Bronchial epithelial cell (primary cell): ENCODE measurements around the gene DOK1. TPM values are rescaled to one million over a fixed set of nuclear protein-coding genes. Genes with fewer than 3 reads are reported as not detected.
"Not testable (repeated sequence)": the region's sequence is repeated elsewhere in the genome, so short reads cannot be mapped to it uniquely, and the experiment has no call there.

ENCODE experiments used
- DNase-seq: peaks from one replicate; pipeline ENCODE4 v3.0.0-alpha.2; 2010; ENCODE audit warnings: low read depth
- FAIRE-seq: peaks from 2 replicates; lab custom pipeline; 2011; peaks lifted over from hg19 to GRCh38; lab: Jason Lieb, UNC
- H3K27me3 ChIP-seq: 2 replicates; pipeline ENCODE4 v1.5.1; 2011; ENCODE audit warnings: low read length; ENCODE audit not compliant: control insufficient read depth, insufficient read depth
- H3K36me3 ChIP-seq: 2 replicates; pipeline ENCODE4 v1.5.1; 2011; ENCODE audit warnings: low read length; ENCODE audit not compliant: control insufficient read depth, insufficient read depth
- H3K4me3 ChIP-seq: 2 replicates; pipeline ENCODE4 v1.5.1; 2011; ENCODE audit warnings: mild to moderate bottlenecking, low read depth, low read length, control low read depth
- total RNA-seq: library from RNA; depleted of rRNA; stranded (reverse); fragments of >200 nt; gene quantifications from 2 replicates; pipeline ENCODE4 v1.2.1, GENCODE V29; 2014
- TF ChIP-seq, protein P1 (sequence below): IDR thresholded peaks from 2 replicates; pipeline ENCODE4 v1.5.1; 2011; ENCODE audit warnings: mild to moderate bottlenecking, moderate library complexity, low read length, control low read depth, inconsistent platforms; ENCODE audit not compliant: insufficient read depth, severe bottlenecking

The DOK1 gene
- total RNA-seq, 1 donor from 2014 or later = 1.1 TPM

DNA sequence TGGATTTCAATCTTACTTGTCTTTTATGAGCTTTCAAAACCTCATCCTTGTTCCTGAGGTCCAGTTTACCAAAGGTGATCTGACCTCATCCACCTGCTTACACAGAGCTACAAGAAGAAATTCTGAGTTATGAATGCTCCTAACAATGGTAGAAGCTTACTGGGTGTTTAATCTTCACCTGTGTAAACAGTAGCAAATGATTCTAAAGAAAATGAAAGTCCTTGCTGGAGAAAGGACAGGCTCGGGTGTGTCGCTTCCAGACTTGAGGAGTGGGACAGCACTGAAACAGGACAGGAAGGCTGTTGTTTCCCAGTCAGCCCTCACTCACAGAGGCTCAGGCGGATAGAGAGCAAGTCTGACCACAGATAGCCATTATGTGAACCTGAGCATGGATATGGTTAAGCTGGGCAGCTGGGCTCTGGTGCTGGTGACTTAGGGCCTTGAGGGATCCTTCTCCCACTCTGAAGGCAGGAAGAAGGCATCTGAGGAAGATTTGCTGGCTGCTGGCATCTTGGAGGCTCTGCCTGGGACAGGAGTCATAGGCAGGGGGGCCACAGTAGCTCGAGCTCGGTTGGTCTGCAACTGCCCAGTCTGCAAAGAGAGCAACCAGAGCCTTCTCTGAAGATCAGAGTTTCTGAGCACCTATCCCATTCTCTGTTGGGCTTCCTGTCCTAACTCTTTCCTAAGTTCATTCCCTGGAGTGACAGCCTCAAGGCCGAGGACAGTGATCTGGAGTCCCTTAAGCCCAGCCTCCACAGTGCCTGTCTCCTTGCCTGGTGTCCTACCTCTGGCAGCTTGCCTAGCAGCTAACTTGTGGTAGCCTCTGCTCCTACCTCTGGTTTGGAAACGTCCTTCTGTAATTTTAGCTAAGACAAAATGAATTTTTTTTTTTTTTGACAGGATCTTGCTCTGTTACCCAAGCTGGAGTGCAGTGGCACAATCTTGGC is 4.0 kb downstream of the DOK1 start:
- FAIRE-seq (no peak), DNase-seq (no peak)
- no peaks in the 10 kb centered on the region for H3K36me3 ChIP-seq
- H3K27me3 ChIP-seq = no peaks in the 10 kb centered on the region
- TF ChIP-seq, protein P1, sequence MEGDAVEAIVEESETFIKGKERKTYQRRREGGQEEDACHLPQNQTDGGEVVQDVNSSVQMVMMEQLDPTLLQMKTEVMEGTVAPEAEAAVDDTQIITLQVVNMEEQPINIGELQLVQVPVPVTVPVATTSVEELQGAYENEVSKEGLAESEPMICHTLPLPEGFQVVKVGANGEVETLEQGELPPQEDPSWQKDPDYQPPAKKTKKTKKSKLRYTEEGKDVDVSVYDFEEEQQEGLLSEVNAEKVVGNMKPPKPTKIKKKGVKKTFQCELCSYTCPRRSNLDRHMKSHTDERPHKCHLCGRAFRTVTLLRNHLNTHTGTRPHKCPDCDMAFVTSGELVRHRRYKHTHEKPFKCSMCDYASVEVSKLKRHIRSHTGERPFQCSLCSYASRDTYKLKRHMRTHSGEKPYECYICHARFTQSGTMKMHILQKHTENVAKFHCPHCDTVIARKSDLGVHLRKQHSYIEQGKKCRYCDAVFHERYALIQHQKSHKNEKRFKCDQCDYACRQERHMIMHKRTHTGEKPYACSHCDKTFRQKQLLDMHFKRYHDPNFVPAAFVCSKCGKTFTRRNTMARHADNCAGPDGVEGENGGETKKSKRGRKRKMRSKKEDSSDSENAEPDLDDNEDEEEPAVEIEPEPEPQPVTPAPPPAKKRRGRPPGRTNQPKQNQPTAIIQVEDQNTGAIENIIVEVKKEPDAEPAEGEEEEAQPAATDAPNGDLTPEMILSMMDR = no peak
- no peak overlapping the region for H3K4me3 ChIP-seq

DNA sequence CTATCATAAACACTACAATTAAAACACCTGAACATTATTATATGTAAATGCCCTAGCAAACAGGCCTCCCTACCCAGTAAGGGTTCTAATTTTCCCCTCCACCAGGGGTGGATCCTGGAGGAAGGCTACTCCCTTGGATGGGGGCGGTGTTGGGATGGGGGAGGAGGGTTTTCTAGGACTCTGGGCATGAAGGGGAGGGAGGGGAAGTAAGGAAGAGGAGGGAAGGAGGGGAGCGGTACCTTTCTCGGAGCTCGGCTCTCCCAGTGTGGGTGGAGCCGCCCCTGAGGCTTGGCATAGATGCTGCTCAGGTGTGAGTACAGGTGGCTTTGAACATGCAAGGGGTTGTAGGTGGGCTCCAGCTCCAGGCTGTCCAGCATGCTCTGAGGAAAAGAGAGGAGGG is 5.4 kb downstream of the DOK1 start:
- Histone ChIP-seq H3K27me3 (no peaks in the 10 kb centered on the region), H3K36me3 (no peaks in the 10 kb centered on the region), H3K4me3 (no peak overlapping the region)
- DNase-seq (no peak), FAIRE-seq (no peak)
- TF ChIP-seq, protein P1 = no peak

DNA sequence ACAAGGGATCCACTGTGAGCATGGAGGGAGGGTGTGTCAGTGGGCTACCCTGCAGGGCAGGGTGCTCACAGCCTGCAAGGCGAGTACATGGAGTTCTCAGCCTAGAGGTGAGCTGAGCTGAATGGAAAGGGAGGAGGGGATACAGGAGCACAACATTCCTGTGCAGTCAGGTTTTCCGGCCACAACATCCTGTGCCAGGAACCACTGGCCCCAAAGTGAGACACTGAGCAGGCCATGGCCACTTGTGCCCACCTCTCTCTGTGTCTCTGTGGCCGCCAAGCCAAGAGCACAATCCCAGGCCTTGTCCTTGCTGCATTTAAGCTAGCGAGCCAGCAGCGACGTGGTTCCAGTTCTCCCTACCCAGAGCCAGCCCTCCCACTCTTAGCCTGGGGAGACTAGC is 6.1 kb downstream of the DOK1 start:
- TF ChIP-seq, protein P1 = no peak
- Histone ChIP-seq H3K4me3 (no peak overlapping the region), H3K27me3 (no peaks in the 10 kb centered on the region), H3K36me3 (no peaks in the 10 kb centered on the region)
- FAIRE-seq (no peak), DNase-seq (no peak)

DNA sequence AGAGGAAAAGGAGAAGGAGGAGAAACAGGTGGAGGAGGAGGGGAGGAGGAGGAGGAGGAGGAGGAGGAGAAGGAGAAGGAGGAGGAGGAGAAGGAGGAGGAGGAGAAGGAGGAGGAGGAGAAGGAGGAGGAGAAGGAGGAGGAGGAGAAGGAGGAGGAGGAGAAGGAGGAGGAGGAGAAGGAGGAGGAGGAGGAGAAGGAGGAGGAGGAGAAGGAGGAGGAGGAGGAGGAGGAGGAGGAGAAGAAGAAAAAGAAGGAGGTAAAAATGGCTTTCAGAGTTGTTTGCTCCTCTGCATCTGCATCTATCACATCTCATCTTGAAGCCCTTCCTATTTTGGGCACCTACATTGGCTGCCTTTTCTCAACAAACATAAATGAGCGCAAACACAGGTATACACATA is 6.5 kb downstream of the DOK1 start:
- H3K4me3 ChIP-seq, H3K27me3 ChIP-seq, FAIRE-seq, DNase-seq, H3K36me3 ChIP-seq: not testable (repeated sequence)

DNA sequence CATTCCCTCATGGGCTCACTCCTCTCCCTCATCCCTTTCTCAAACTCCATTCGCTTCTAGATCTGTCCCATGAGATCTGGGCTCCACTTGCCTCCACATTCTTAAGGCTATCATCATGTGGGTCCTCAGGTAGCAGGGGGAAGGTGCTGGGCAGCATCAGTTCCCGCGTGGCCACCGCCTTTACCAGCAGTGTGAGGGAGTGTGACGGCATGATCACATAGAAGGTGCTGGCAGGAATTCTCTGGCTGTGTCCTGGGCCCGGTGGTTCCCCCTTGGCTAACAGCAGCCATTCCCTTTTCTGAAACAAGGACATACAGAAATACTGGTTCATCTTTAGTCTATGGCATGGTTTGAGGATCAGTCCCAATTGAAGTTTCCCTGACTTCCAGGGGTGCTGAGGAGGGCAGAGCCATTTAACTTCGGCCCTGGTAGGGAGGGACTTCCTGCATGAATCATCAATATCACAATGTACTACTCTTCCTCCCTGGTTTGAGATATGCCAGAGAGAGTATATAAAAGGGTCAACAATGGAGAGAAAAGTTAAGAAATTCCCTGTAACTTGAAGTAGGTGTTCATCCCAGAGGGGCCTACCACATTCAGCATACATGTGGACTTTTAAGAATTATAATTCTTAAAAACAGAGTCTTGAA is 7.7 kb downstream of the DOK1 start:
- FAIRE-seq = no peak
- Histone ChIP-seq H3K4me3 (no peak overlapping the region), H3K27me3 (no peaks in the 10 kb centered on the region), H3K36me3 (no peaks in the 10 kb centered on the region)
- TF ChIP-seq, protein P1 = no peak
- no peak for DNase-seq

DNA sequence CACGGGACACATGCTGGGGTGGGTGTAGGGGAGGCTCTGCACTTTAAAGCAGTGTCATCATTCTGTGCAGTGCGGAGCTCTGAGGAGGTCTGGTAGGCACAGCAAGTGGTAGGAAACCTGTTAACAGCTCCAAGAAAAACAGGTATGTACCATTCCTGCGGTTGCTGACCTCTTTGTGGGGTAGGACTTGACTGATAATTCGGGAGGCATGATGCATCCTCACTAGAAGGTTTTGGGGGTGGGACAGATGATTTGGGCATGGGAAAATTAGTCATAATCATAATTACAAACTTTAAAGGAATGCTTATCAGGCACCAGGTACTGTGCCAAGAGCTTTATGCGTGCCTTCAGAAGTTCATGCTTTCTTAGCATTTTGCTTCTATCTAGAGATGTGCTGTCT is 9.7 kb downstream of the DOK1 start:
- DNase-seq (peak; percentile 64), FAIRE-seq (no peak)
- no peaks in the 10 kb centered on the region for H3K36me3 ChIP-seq
- TF ChIP-seq, protein P1 = no peak
- H3K4me3 ChIP-seq = no peak overlapping the region
- H3K27me3 ChIP-seq = no peaks in the 10 kb centered on the region
